Parathyroid adenoma (tissue), 2 donors: ENCODE data around the gene TSPAN5.

Experiments used
- H2AFZ ChIP-seq: fragments of 300-600 bp; sonication (generic); one replicate; pipeline ENCODE4 v1.7.0; 2017; ENCODE audit warnings: antibody characterized with exemption, mild to moderate bottlenecking
- H3K27ac ChIP-seq: fragments of 300-600 bp; sonication (generic); one replicate; pipeline ENCODE4 v1.7.0; 2017
- H3K27me3 ChIP-seq: fragments of 300-600 bp; sonication (generic); one replicate; pipeline ENCODE4 v1.7.0; 2017; ENCODE audit warnings: low read length; ENCODE audit not compliant: control insufficient read depth, insufficient read depth
- H3K36me3 ChIP-seq: fragments of 300-600 bp; sonication (generic); one replicate; pipeline ENCODE4 v1.7.0; 2017; ENCODE audit warnings: low read length; ENCODE audit not compliant: control insufficient read depth, insufficient read depth
- H3K4me1 ChIP-seq: fragments of 300-600 bp; sonication (generic); one replicate; pipeline ENCODE4 v1.7.0; 2017; ENCODE audit warnings: control low read depth
- H3K4me2 ChIP-seq: fragments of 300-600 bp; sonication (generic); one replicate; pipeline ENCODE4 v1.7.0; 2017; ENCODE audit warnings: low read length
- H3K4me3 ChIP-seq: fragments of 300-600 bp; sonication (generic); one replicate; pipeline ENCODE4 v1.7.0; 2017; ENCODE audit warnings: low read depth, low read length
- H3K79me2 ChIP-seq: fragments of 300-600 bp; sonication (generic); one replicate; pipeline ENCODE4 v1.7.0; 2017; ENCODE audit warnings: control low read depth
- H3K9ac ChIP-seq: fragments of 300-600 bp; sonication (generic); one replicate; pipeline ENCODE4 v1.7.0; 2017; ENCODE audit warnings: mild to moderate bottlenecking
- H3K9me3 ChIP-seq: fragments of 300-600 bp; sonication (generic); one replicate; pipeline ENCODE4 v1.7.0; 2017; ENCODE audit warnings: low read length; ENCODE audit not compliant: control insufficient read depth
- CTCF ChIP-seq: fragments of 300-600 bp; sonication (generic); IDR thresholded peaks from one replicate; pipeline ENCODE4 v1.7.0; 2017; ENCODE audit warnings: antibody characterized with exemption, mild to moderate bottlenecking
- donor health status: primary hyperparathyroidism.

The TSPAN5 gene

GRCh38 chr4:98510340-98510739 is 148.1 kb downstream of the TSPAN5 start:
- no peak for TF ChIP-seq CTCF
- Histone ChIP-seq H3K9me3 (no peaks in the 10 kb centered on the region), H3K4me2 (no peak overlapping the region), H3K27me3 (no peaks in the 10 kb centered on the region), H3K27ac (no peak overlapping the region), H2AFZ (no peak overlapping the region), H3K79me2 (no peaks in the 10 kb centered on the region), H3K4me1 (peaks cover 2% of the 10 kb centered on the region), H3K4me3 (no peak overlapping the region), H3K9ac (no peak overlapping the region), H3K36me3 (no peaks in the 10 kb centered on the region)

- H3K4me3 ChIP-seq = no peak overlapping the region
- H3K4me2 ChIP-seq = no peak overlapping the region
- no peak overlapping the region for H3K9ac ChIP-seq
- H3K27me3 ChIP-seq = no peaks in the 10 kb centered on the region
- H3K4me1 ChIP-seq = peaks cover 2% of the 10 kb centered on the region
- TF ChIP-seq CTCF = no peak
- H3K79me2 ChIP-seq = no peaks in the 10 kb centered on the region
- H3K27ac ChIP-seq = no peak overlapping the region
- no peaks in the 10 kb centered on the region for H3K9me3 ChIP-seq
- H3K36me3 ChIP-seq = no peaks in the 10 kb centered on the region
- H2AFZ ChIP-seq = no peak overlapping the region
Measured at GRCh38 chr4:98509721-98510120, 148.7 kb downstream of the TSPAN5 start.

GRCh38 chr4:98508829-98509598 is 149.4 kb downstream of the TSPAN5 start:
- Histone ChIP-seq H3K4me3 (no peak overlapping the region), H3K9ac (no peak overlapping the region), H3K27me3 (no peaks in the 10 kb centered on the region), H3K27ac (no peak overlapping the region), H3K4me1 (peaks cover 2% of the 10 kb centered on the region), H3K4me2 (no peak overlapping the region), H3K36me3 (no peaks in the 10 kb centered on the region), H2AFZ (no peak overlapping the region), H3K9me3 (no peaks in the 10 kb centered on the region), H3K79me2 (no peaks in the 10 kb centered on the region)
- TF ChIP-seq CTCF = no peak

GRCh38 chr4:98508248-98508647 is 150.2 kb downstream of the TSPAN5 start:
- Histone ChIP-seq H3K4me2 (no peak overlapping the region), H3K36me3 (no peaks in the 10 kb centered on the region), H3K27me3 (no peaks in the 10 kb centered on the region), H3K79me2 (no peaks in the 10 kb centered on the region), H3K9me3 (no peaks in the 10 kb centered on the region), H2AFZ (no peak overlapping the region), H3K9ac (no peak overlapping the region), H3K4me1 (peaks cover 2% of the 10 kb centered on the region), H3K4me3 (no peak overlapping the region), H3K27ac (no peak overlapping the region)
- TF ChIP-seq CTCF = no peak

- Histone ChIP-seq H3K27ac (no peak overlapping the region), H3K4me2 (no peak overlapping the region), H3K27me3 (no peaks in the 10 kb centered on the region), H2AFZ (no peak overlapping the region), H3K4me1 (peaks cover 2% of the 10 kb centered on the region), H3K36me3 (no peaks in the 10 kb centered on the region), H3K79me2 (no peaks in the 10 kb centered on the region), H3K4me3 (no peak overlapping the region), H3K9ac (no peak overlapping the region), H3K9me3 (no peaks in the 10 kb centered on the region)
- no peak for TF ChIP-seq CTCF
Measured at GRCh38 chr4:98507299-98507698, 151.1 kb downstream of the TSPAN5 start.
